HCT116 (cell line): ENCODE data around the gene WNT8B. TPM values are rescaled to one million over a fixed set of nuclear protein-coding genes. Genes with fewer than 3 reads are reported as not detected.

Experiments
- ATAC-seq: fragments of 200-7000 bp; cut with Tn5 transposase; 2 replicates; pipeline ENCODE4 v1.9.1; 2020; ENCODE audit warnings: mild to moderate bottlenecking, moderate library complexity
- BruUV-seq: library from RNA; stranded (reverse); fragments of 400-500 nt; replicated peaks from 2 replicates; lab custom pipeline; 2021; lab: Mats Ljungman, UMichigan
- CTCF ChIA-PET: fragments of 300-600 bp; sonication (Branson Sonifier 250); formaldehyde crosslinking; loops from one replicate; lab custom pipeline; 2021; ENCODE audit warnings: antibody characterized with exemption; lab: Charles Lee
- POLR2A ChIA-PET: fragments of 300-600, 350-600 bp; sonication (Branson Sonifier 250); formaldehyde crosslinking; loops from one replicate; lab custom pipeline; 2021; ENCODE audit warnings: antibody characterized with exemption; lab: Charles Lee
- RAD21 ChIA-PET, 2 experiments: fragments of 300-600 bp; sonication (Branson Sonifier 250); formaldehyde crosslinking; loops; one replicate each; lab custom pipeline; 2023; ENCODE audit warnings: low total read pairs in 2 of 2; ENCODE audit not compliant: uncharacterized antibody in 2 of 2, unreplicated experiment in 2 of 2, low non-redundant PET in 1 of 2; lab: Charles Lee
- DNase-seq: peaks from one replicate; pipeline ENCODE4 v3.0.0-alpha.2; 2010; ENCODE audit warnings: low read depth, low spot score
- H2AFZ ChIP-seq: fragments of 200-600 bp; shearing (Covaris generic), sonication (generic); 2 replicates; pipeline ENCODE4 v1.6.1; 2017; ENCODE audit warnings: low read depth, mixed run types, mixed read lengths, antibody characterized with exemption, low read length; ENCODE audit not compliant: poor library complexity, severe bottlenecking
- H3K27ac ChIP-seq: 2 replicates; pipeline ENCODE4 v1.5.1; 2012; ENCODE audit warnings: low read depth, low read length
- H3K27me3 ChIP-seq: fragments of 200-600 bp; sonication (generic); 2 replicates; pipeline ENCODE4 v1.6.1; 2016; ENCODE audit warnings: mixed run types, low read length, mixed read lengths; ENCODE audit not compliant: insufficient read depth
- H3K36me3 ChIP-seq, 2 experiments: fragments of 200-500 bp in 1 of 2; fragments of 200-600 bp in 1 of 2; sonication (Bioruptor generic) in 1 of 2; sonication (generic) in 1 of 2; 2 replicates each; pipeline versions ENCODE4 v1.5.1 to v1.6.1; 2014 to 2016; ENCODE audit warnings: low read length in 2 of 2, inconsistent platforms in 1 of 2, mixed read lengths in 1 of 2, mixed run types in 1 of 2; ENCODE audit not compliant: insufficient read depth in 2 of 2, control insufficient read depth in 1 of 2
- H3K4me1 ChIP-seq, 2 experiments: fragments of 200-600 bp in 1 of 2; sonication (generic) in 1 of 2; 2 replicates each; pipeline versions ENCODE4 v1.5.1 to v1.6.1; 2012 to 2017; ENCODE audit warnings: low read length in 2 of 2, inconsistent platforms in 1 of 2, mild to moderate bottlenecking in 1 of 2, mixed read lengths in 1 of 2, mixed run types in 1 of 2, moderate library complexity in 1 of 2; ENCODE audit not compliant: insufficient read depth in 2 of 2, control insufficient read depth in 1 of 2
- H3K4me2 ChIP-seq: fragments of 200-600 bp; sonication (generic); 2 replicates; pipeline ENCODE4 v1.6.1; 2017; ENCODE audit warnings: mixed run types, low read length, mixed read lengths
- H3K4me3 ChIP-seq, 2 experiments: fragments of 200-600 bp in 1 of 2; sonication (generic) in 1 of 2; replicated peaks in 1 of 2; 2 replicates each; pipeline ENCODE4 v1.5.1; 2011 to 2016; ENCODE audit warnings: low read length in 2 of 2, control low read depth in 1 of 2, low read depth in 1 of 2, mild to moderate bottlenecking in 1 of 2, mixed read lengths in 1 of 2, mixed run types in 1 of 2
- H3K79me2 ChIP-seq: fragments of 200-600 bp; sonication (generic); 2 replicates; pipeline ENCODE4 v1.6.1; 2017; ENCODE audit warnings: mild to moderate bottlenecking, mixed run types, low read length, moderate library complexity, mixed read lengths; ENCODE audit not compliant: insufficient read depth
- H3K9ac ChIP-seq: fragments of 200-600 bp; sonication (generic); 2 replicates; pipeline ENCODE4 v1.6.1; 2016; ENCODE audit warnings: low read length, mixed read lengths
- H3K9me2 ChIP-seq: fragments of 200-600 bp; sonication (generic), shearing (Covaris generic); 2 replicates; pipeline ENCODE4 v1.6.1; 2017; ENCODE audit warnings: mixed run types, mild to moderate bottlenecking, moderate library complexity; ENCODE audit not compliant: insufficient read depth
- H3K9me3 ChIP-seq, 2 experiments: fragments of 200-500 bp in 1 of 2; fragments of 200-600 bp in 1 of 2; sonication (Bioruptor generic) in 1 of 2; sonication (generic) in 1 of 2; 2 replicates each; pipeline ENCODE4 v1.6.1; 2014 to 2017; ENCODE audit warnings: low read length in 2 of 2, mixed read lengths in 2 of 2, inconsistent platforms in 1 of 2, low read depth in 1 of 2, mild to moderate bottlenecking in 1 of 2, mixed run types in 1 of 2, moderate library complexity in 1 of 2; ENCODE audit not compliant: control insufficient read depth in 1 of 2, insufficient read depth in 1 of 2
- H4K20me1 ChIP-seq: fragments of 200-600 bp; sonication (generic), shearing (Covaris generic); 2 replicates; pipeline ENCODE4 v1.6.1; 2017; ENCODE audit warnings: mixed run types, mild to moderate bottlenecking, moderate library complexity; ENCODE audit not compliant: insufficient read depth
- ATF3 ChIP-seq: IDR thresholded peaks from 2 replicates; pipeline ENCODE4 v1.6.1; 2012
- CEBPB ChIP-seq: IDR thresholded peaks from 2 replicates; pipeline ENCODE4 v1.6.1; 2012; ENCODE audit warnings: low read depth
- ELF1 ChIP-seq: IDR thresholded peaks from 2 replicates; pipeline ENCODE4 v1.6.1; 2012; ENCODE audit warnings: low read depth, borderline replicate concordance
- FOSL1 ChIP-seq: IDR thresholded peaks from 2 replicates; pipeline ENCODE4 v1.6.1; 2012; ENCODE audit warnings: low read depth
- POLR2AphosphoS5 ChIP-seq: IDR thresholded peaks from 2 replicates; pipeline ENCODE4 v1.6.1; 2011; ENCODE audit warnings: mild to moderate bottlenecking, low read depth, low read length, moderate library complexity
- SP1 ChIP-seq: IDR thresholded peaks from 2 replicates; pipeline ENCODE4 v1.6.1; 2012; ENCODE audit warnings: low read depth
- SRF ChIP-seq: IDR thresholded peaks from 2 replicates; pipeline ENCODE4 v1.6.1; 2012; ENCODE audit warnings: low read depth
- TCF7L2 ChIP-seq: IDR thresholded peaks from 2 replicates; pipeline ENCODE4 v1.7.0; 2011; ENCODE audit warnings: borderline replicate concordance, inconsistent platforms; ENCODE audit not compliant: insufficient read depth, insufficient read length; ENCODE audit errors: extremely low read depth
- ZBTB33 ChIP-seq: IDR thresholded peaks from 2 replicates; pipeline ENCODE4 v1.6.1; 2011; ENCODE audit warnings: mild to moderate bottlenecking, low read length, moderate library complexity; ENCODE audit not compliant: insufficient replicate concordance; ENCODE audit errors: extremely low read depth
- ZNF274 ChIP-seq: fragments of 200-500 bp; sonication (Bioruptor generic); IDR thresholded peaks from 2 replicates; pipeline ENCODE4 v1.6.1; 2014; ENCODE audit warnings: mild to moderate bottlenecking, low read depth, low read length, inconsistent platforms
- intact Hi-C: fragments of 100-400 bp; cut with micrococcal nuclease; formaldehyde crosslinking; loops from 2 replicates; pipeline ENCODE4 v1.10.0; 2022
- total RNA-seq: library from RNA; stranded (reverse); gene quantifications from one replicate; pipeline ENCODE4 v1.2.1, GENCODE V29; 2021; ENCODE audit not compliant: unreplicated experiment
- TF ChIP-seq, protein P1 (sequence below): IDR thresholded peaks from 2 replicates; pipeline ENCODE4 v1.6.1; 2012; ENCODE audit warnings: low read depth

Gene WNT8B
- total RNA-seq, 1 experiment from 2014 or later = not detected

DNA sequence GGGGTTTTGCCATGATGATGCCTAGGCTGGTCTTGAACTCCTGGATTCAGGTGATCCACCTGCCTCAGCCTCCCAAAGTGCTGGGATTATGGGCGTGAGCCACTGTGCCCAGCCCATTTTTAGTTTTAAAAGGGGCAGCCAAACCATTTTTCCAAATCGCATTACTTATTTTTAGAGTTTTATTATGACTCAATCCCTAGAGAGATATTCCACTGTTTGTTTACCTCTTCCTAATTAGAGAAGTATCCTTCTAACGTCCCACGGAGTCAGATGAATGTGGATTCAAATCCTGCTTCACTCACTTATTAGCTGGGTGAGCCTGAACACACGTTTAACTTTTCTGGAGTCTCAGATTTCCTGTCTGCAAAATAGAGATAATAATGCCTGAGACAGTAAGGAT lies 15.2 kb downstream of the WNT8B start:
- no peaks in the 10 kb centered on the region for H3K36me3 ChIP-seq
- H3K9me3 ChIP-seq = no peaks in the 10 kb centered on the region
- peaks cover 4% of the 10 kb centered on the region; the same call in 1 of the 2 replicates for H3K9me2 ChIP-seq
- DNase-seq (no peak), ATAC-seq (no peak)
- ChIA-PET CTCF (no interaction called here), POLR2A (no interaction called here), RAD21 (no interaction called here)
- peaks cover 22% of the 10 kb centered on the region for H3K27me3 ChIP-seq
- no TSS peak for BruUV-seq
- no peak overlapping the region for H2AFZ ChIP-seq
- no peak overlapping the region for H3K9ac ChIP-seq
- no peak overlapping the region for H3K27ac ChIP-seq
- H3K79me2 ChIP-seq = no peaks in the 10 kb centered on the region
- no peak overlapping the region for H3K4me3 ChIP-seq
- intact Hi-C loops = no loop called here
- TF ChIP-seq ZBTB33 = no peak
- no peak for TF ChIP-seq ATF3
- peaks cover 0 to 4% of the 10 kb centered on the region in 2 experiments; a peak in 2 of 4 replicates for H3K4me1 ChIP-seq
- no peaks in the 10 kb centered on the region for H4K20me1 ChIP-seq
- no peak overlapping the region for H3K4me2 ChIP-seq

DNA sequence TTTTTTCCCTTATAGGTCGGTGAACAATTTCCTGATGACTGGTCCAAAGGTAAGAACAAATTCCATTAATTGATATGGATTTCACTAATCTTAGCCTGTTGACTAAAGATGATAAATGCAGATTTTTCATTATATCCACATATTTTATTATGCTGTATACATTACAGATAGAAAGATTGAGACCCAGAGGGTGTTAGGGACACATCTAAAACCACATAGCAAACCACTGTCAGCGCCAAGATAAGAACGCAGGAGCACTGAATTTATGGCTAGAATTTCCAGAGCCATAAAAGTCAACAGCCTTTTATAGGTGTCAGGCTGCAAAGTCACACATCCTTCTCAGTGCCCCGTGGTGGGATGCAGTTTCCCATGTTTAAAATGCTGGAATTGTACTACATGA lies 16.2 kb downstream of the WNT8B start:
- RAD21 ChIA-PET = no interaction called here
- CTCF ChIA-PET = no interaction called here
- H2AFZ ChIP-seq = no peak overlapping the region
- H3K9ac ChIP-seq = no peak overlapping the region
- POLR2A ChIA-PET = no interaction called here
- peaks cover 22% of the 10 kb centered on the region for H3K27me3 ChIP-seq
- H3K4me2 ChIP-seq = no peak overlapping the region
- no peak for DNase-seq
- H4K20me1 ChIP-seq = no peaks in the 10 kb centered on the region
- peaks cover under 1% of the 10 kb centered on the region; the same call in 1 of the 2 replicates for H3K9me2 ChIP-seq
- peaks cover 0 to 4% of the 10 kb centered on the region in 2 experiments; a peak in 2 of 4 replicates for H3K4me1 ChIP-seq
- no peak overlapping the region for H3K27ac ChIP-seq
- no peaks in the 10 kb centered on the region for H3K9me3 ChIP-seq
- no peaks in the 10 kb centered on the region for H3K36me3 ChIP-seq
- ATAC-seq = no peak
- H3K4me3 ChIP-seq = no peak overlapping the region
- BruUV-seq = no TSS peak
- intact Hi-C loops = no loop called here
- H3K79me2 ChIP-seq = no peaks in the 10 kb centered on the region
- no peak for TF ChIP-seq POLR2AphosphoS5
- TF ChIP-seq SP1 = no peak
- no peak for TF ChIP-seq ELF1
- no peak for TF ChIP-seq FOSL1
- TF ChIP-seq ATF3 = no peak
- no peak for TF ChIP-seq ZNF274
- no peak for TF ChIP-seq CEBPB
- no peak for TF ChIP-seq ZBTB33
- TF ChIP-seq, protein P1, sequence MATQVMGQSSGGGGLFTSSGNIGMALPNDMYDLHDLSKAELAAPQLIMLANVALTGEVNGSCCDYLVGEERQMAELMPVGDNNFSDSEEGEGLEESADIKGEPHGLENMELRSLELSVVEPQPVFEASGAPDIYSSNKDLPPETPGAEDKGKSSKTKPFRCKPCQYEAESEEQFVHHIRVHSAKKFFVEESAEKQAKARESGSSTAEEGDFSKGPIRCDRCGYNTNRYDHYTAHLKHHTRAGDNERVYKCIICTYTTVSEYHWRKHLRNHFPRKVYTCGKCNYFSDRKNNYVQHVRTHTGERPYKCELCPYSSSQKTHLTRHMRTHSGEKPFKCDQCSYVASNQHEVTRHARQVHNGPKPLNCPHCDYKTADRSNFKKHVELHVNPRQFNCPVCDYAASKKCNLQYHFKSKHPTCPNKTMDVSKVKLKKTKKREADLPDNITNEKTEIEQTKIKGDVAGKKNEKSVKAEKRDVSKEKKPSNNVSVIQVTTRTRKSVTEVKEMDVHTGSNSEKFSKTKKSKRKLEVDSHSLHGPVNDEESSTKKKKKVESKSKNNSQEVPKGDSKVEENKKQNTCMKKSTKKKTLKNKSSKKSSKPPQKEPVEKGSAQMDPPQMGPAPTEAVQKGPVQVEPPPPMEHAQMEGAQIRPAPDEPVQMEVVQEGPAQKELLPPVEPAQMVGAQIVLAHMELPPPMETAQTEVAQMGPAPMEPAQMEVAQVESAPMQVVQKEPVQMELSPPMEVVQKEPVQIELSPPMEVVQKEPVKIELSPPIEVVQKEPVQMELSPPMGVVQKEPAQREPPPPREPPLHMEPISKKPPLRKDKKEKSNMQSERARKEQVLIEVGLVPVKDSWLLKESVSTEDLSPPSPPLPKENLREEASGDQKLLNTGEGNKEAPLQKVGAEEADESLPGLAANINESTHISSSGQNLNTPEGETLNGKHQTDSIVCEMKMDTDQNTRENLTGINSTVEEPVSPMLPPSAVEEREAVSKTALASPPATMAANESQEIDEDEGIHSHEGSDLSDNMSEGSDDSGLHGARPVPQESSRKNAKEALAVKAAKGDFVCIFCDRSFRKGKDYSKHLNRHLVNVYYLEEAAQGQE = no peak
- no peak for TF ChIP-seq SRF
- TF ChIP-seq TCF7L2 = no peak
